ENCODE results near the gene CSRNP3.

The CSRNP3 gene

GRCh38 chr2:165469417-165469816 is at the start of gene CSRNP3:
Gene CSRNP3 (plus strand): TSS chr2:165469698. CDS start chr2:165595066, 125,368 bp downstream.
- no peak for DNase-seq

GRCh38 chr2:165420231-165420630 is 49.3 kb upstream of the CSRNP3 start:
- DNase-seq: no peak

GRCh38 chr2:165423081-165423480 is 46.4 kb upstream of the CSRNP3 start:
- no peak for DNase-seq

GRCh38 chr2:165425556-165425955 is 43.9 kb upstream of the CSRNP3 start:
- no peak for DNase-seq

GRCh38 chr2:165427686-165428085 is 41.8 kb upstream of the CSRNP3 start:
- no peak for DNase-seq

- DNase-seq: no peak
Observed at GRCh38 chr2:165428926-165429325, 40.6 kb upstream of the CSRNP3 start.

GRCh38 chr2:165431014-165431413 is 38.5 kb upstream of the CSRNP3 start:
- DNase-seq: no peak

GRCh38 chr2:165432234-165432966 is 37.1 kb upstream of the CSRNP3 start:
- DNase-seq: no peak

GRCh38 chr2:165434865-165435496 is 34.5 kb upstream of the CSRNP3 start:
- no peak for DNase-seq

GRCh38 chr2:165435611-165436010 is 33.9 kb upstream of the CSRNP3 start:
- DNase-seq: no peak

- DNase-seq: no peak
Observed at GRCh38 chr2:165436559-165436958, 32.9 kb upstream of the CSRNP3 start.

GRCh38 chr2:165440367-165440766 is 29.1 kb upstream of the CSRNP3 start:
- DNase-seq: no peak

- DNase-seq: no peak
Observed at GRCh38 chr2:165443511-165443910, 26.0 kb upstream of the CSRNP3 start.

- DNase-seq: no peak
Observed at GRCh38 chr2:165448406-165448805, 21.1 kb upstream of the CSRNP3 start.

- DNase-seq: no peak
Observed at GRCh38 chr2:165450156-165450555, 19.3 kb upstream of the CSRNP3 start.

GRCh38 chr2:165452327-165452726 is 17.2 kb upstream of the CSRNP3 start:
- DNase-seq: no peak

GRCh38 chr2:165453561-165454094 is 15.9 kb upstream of the CSRNP3 start:
- no peak for DNase-seq

GRCh38 chr2:165454905-165455304 is 14.6 kb upstream of the CSRNP3 start:
- DNase-seq: no peak

GRCh38 chr2:165456027-165456426 is 13.5 kb upstream of the CSRNP3 start:
- no peak for DNase-seq

GRCh38 chr2:165462443-165462842 is 7.1 kb upstream of the CSRNP3 start:
- DNase-seq: no peak

- no peak for DNase-seq
Observed at GRCh38 chr2:165466386-165466785, 3.1 kb upstream of the CSRNP3 start.

GRCh38 chr2:165467921-165468320 is 1.6 kb upstream of the CSRNP3 start:
- DNase-seq: no peak

- no peak for DNase-seq
Observed at GRCh38 chr2:165470361-165470760, 863 bp downstream of the CSRNP3 start.

- DNase-seq: no peak
Observed at GRCh38 chr2:165471349-165471950, 2.0 kb downstream of the CSRNP3 start.

All from activated CD8-positive, alpha-beta memory T cell treated with anti-CD3 and anti-CD28 coated beads, Interleukin-2, amount 50 U/mL, for 4 hours (primary cell).